Right cardiac atrium (tissue), 5 donors: ENCODE results near the gene RGS5. TPM values are rescaled to one million over a fixed set of nuclear protein-coding genes. Genes with fewer than 3 reads are reported as not detected.

ENCODE experiments used
- ATAC-seq, 2 donors: fragments of 200-7000 bp; cut with Tn5 transposase; one replicate each; pipeline versions ENCODE4 v1.8.0 to v1.9.1; 2020; ENCODE audit warnings: moderate library complexity in 2 of 2, mild to moderate bottlenecking in 1 of 2
- DNase-seq, 3 donors: peaks; one replicate each; pipeline ENCODE4 v3.0.0-alpha.2; 2020
- H3K27ac ChIP-seq: one replicate; pipeline ENCODE4 v1.5.1; 2013; ENCODE audit warnings: mild to moderate bottlenecking, low read length, control low read depth, moderate library complexity
- H3K27me3 ChIP-seq: one replicate; pipeline ENCODE4 v1.6.1; 2013; ENCODE audit not compliant: control insufficient read depth, insufficient read depth
- H3K4me1 ChIP-seq: one replicate; pipeline ENCODE4 v1.6.1; 2013; ENCODE audit warnings: low read length; ENCODE audit not compliant: control insufficient read depth, insufficient read depth
- H3K4me3 ChIP-seq: one replicate; pipeline ENCODE4 v1.5.1; 2013; ENCODE audit warnings: low read length, control low read depth
- H3K9me3 ChIP-seq: one replicate; pipeline ENCODE4 v1.6.1; 2013; ENCODE audit warnings: low read length; ENCODE audit not compliant: control insufficient read depth
- WGBS: extraction: QIAGEN DNeasy Blood & Tissue Kit; methylation state at CpG from one replicate; pipeline ENCODE4 v1.1.7; 2013; 5-methylcytosine and 5-hydroxymethylcytosine counted together
- intact Hi-C, 4 donors: fragments of 100-400 bp; cut with DNase I; formaldehyde crosslinking; loops; one replicate each; pipeline versions ENCODE4 v1.11.0 to v1.14.0; 2022 to 2023
- polyA plus RNA-seq: library from polyadenylated mRNA; stranded (reverse); fragments of 200-250 nt; gene quantifications from one replicate; pipeline ENCODE4 v1.2.3, GENCODE V29; 2013
- total RNA-seq, 4 donors: library from RNA; stranded (reverse); fragmentation: NEBNext Ultra II Directional; extraction: Animal tissue kit (Norgen Biotek cat#: 25700); gene quantifications; one replicate each; pipeline ENCODE4 v1.2.1, GENCODE V29; 2021
- donor health status: healthy with polysubstance abuse.
- donor health status: DM: no; HTN: yes; CAD: no.
- donor health status: DM: no; HTN: no; CAD: no.
- donor health status: DM: no; HTN: yes; CAD: no; lungs with severe emphysema.
- donor health status: DM: yes; HTN: yes; CAD: no.

Gene RGS5
- total and polyA plus RNA-seq, 5 donors: 60.4 to 188 (median 90.8) TPM

DNA sequence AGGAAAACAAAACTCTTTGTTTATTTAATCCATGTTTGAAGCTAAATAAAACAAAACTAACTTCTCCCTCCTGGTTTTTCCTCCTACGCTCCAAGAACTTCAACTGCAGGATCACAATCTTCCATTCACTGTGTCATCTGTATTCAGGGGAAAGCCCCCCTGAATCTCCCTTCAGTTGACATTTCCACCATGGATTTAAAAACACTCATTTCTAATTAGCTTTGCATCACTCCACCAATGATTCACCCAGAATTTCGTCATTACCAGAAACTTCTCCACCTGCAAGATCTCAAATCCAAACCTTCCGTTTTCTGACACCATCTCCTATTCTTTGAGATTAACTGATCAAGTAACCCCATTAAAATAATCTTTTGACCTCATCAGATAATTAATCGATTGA lies 10.9 kb upstream of the RGS5 start:
- intact Hi-C loops: no loop called here
- no peak overlapping the region for H3K27ac ChIP-seq
- 92% methylated on average over 4 of the region's 4 CpGs for WGBS
- H3K9me3 ChIP-seq: no peaks in the 10 kb centered on the region
- no peaks in the 10 kb centered on the region for H3K4me1 ChIP-seq
- ATAC-seq (no peak), DNase-seq (no peak)
- H3K4me3 ChIP-seq: no peak overlapping the region
- no peaks in the 10 kb centered on the region for H3K27me3 ChIP-seq

DNA sequence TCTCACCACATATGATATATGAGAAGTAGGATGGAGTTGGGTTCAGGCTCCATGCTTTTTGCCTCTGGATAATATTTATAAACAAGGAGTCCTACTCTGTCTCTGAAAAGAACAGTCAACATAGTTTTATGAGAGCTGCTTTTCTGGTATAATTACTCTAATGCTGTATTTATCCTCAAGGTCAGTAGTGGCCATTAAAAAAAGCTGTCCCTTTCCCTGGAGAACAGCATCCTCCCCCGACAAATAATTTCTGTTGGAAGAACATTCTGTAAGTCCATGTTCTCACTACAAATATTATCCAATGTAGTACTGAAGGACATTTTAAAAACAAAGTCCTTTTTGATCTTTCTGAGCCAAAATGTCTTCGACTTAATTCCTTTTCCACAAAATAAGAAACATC lies 9.0 kb upstream of the RGS5 start:
- H3K4me1 ChIP-seq: no peaks in the 10 kb centered on the region
- H3K9me3 ChIP-seq: no peaks in the 10 kb centered on the region
- DNase-seq (no peak), ATAC-seq (no peak)
- intact Hi-C loops: no loop called here
- H3K27ac ChIP-seq: no peak overlapping the region
- H3K4me3 ChIP-seq: no peak overlapping the region
- WGBS: 80% methylated on average over 2 of the region's 2 CpGs
- no peaks in the 10 kb centered on the region for H3K27me3 ChIP-seq

DNA sequence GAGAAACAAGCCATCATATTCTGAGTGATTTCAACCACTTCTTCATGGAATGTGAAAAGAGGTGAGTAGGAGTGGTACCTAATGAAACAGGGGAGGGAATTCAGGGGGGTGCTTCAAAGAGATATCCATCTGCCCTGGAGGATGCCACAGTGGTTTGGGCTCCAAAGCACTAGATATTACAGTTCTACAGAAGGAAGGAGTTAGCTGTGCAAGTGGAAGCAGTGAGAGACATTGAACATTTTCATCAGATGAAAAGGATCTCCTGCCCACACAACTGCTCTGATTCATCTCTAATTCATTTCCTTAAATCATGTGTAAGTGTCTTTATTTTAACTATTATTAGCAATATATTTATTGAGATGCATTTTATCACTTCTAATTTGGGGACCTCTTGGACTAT lies 2.8 kb upstream of the RGS5 start:
- H3K9me3 ChIP-seq: no peaks in the 10 kb centered on the region
- intact Hi-C loops: no loop called here
- no peak for ATAC-seq
- no peak for DNase-seq
- no peaks in the 10 kb centered on the region for H3K27me3 ChIP-seq
- H3K4me1 ChIP-seq: no peaks in the 10 kb centered on the region
- H3K4me3 ChIP-seq: no peak overlapping the region
- H3K27ac ChIP-seq: no peak overlapping the region

DNA sequence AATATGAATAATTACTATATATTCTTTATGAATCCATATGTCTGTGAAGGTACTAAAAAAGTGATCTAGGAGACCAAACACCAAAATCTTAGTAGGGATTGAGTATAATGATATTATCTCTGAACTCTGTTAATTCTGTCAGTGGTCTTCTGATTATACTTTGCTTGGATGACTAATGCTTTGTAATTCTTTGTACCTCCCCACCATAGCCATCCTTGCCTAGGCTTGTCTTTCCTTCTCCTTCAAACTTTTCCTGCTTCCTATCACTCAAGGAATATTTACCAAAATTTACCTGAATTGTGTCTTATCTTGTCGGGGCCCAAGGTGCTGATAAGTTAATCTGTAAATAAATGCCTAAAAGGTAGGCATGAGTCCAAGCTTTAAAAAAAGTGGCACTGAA lies 845 bp upstream of the RGS5 start:
- 66% methylated on average over 1 of the region's 1 CpG for WGBS
- no peak overlapping the region for H3K4me3 ChIP-seq
- H3K9me3 ChIP-seq: no peaks in the 10 kb centered on the region
- ATAC-seq (no peak), DNase-seq (no peak)
- no peak overlapping the region for H3K27ac ChIP-seq
- no peaks in the 10 kb centered on the region for H3K4me1 ChIP-seq
- H3K27me3 ChIP-seq: no peaks in the 10 kb centered on the region
- intact Hi-C loops: no loop called here

DNA sequence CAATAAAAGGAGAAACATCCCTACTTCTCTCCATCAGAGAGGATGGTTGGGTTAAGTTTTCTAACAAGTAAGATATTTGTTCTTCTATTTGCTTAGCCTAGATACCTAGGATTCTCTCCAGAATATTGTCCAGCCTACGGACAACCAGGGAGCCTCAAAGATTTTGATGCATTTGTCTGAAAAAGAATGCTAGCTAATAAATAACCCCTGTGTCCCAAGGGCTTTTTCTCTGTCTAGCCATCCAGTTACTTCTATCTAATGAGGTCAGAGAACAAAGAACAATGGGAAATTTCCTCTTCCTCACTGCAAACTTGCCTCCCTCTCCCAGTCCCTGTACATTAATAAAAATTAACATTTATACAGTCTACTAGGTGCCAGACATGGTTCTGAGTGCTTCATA lies 810 bp downstream of the RGS5 start:
- Histone ChIP-seq H3K4me3 (peak overlapping the region; percentile 36), H3K27ac (no peak overlapping the region), H3K4me1 (no peaks in the 10 kb centered on the region), H3K27me3 (no peaks in the 10 kb centered on the region), H3K9me3 (no peaks in the 10 kb centered on the region)
- ATAC-seq: no peak
- intact Hi-C loops: no loop called here
- 48% methylated on average over 1 of the region's 1 CpG for WGBS
- DNase-seq: no peak

DNA sequence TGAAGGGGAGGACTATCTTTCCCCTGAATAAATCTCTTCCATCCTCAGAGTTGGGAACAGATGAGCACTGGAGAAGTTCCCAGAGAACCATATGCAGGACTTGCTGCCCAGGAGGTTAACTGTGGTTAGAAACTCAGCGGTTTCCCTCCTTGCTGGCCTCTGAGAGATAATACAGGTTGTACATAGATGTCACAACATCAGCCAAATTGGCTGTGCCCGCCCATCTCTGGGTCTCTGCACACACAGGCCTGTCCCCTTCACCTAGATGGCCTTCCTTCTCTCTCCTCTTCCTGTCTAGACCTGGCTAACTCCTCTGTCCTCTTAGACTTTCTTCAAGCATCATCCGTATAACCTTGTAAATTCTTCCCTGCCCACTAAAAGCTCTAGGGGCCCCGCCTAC lies 5.7 kb downstream of the RGS5 start:
- Histone ChIP-seq H3K9me3 (no peaks in the 10 kb centered on the region), H3K27me3 (no peaks in the 10 kb centered on the region), H3K4me3 (no peak overlapping the region), H3K27ac (peak overlapping the region; percentile 45), H3K4me1 (peaks cover 2% of the 10 kb centered on the region)
- ATAC-seq (no peak), DNase-seq (no peak)
- intact Hi-C loops: no loop called here
- WGBS: 61% methylated on average over 4 of the region's 4 CpGs

DNA sequence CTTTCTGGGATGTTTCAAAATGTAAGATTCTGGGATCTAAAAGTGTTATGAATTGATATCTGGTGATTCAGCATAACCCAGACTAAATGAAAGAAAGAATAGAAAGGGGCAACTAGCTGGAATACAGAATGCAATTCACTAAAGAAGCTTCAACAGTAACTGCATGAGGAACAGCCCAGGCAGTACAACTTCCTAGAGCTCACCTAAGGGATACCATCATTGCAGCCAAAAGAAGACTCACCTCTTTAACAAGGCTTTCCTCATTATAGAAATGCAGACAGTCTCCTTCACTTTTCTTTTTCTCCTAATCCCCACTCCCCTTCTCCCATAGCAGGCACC lies 6.3 kb downstream of the RGS5 start:
- Histone ChIP-seq H3K4me3 (no peak overlapping the region), H3K27ac (no peak overlapping the region), H3K4me1 (peaks cover 2% of the 10 kb centered on the region), H3K27me3 (no peaks in the 10 kb centered on the region), H3K9me3 (no peaks in the 10 kb centered on the region)
- DNase-seq: no peak
- intact Hi-C loops: no loop called here
- peak; percentile 29 to 43 for ATAC-seq

DNA sequence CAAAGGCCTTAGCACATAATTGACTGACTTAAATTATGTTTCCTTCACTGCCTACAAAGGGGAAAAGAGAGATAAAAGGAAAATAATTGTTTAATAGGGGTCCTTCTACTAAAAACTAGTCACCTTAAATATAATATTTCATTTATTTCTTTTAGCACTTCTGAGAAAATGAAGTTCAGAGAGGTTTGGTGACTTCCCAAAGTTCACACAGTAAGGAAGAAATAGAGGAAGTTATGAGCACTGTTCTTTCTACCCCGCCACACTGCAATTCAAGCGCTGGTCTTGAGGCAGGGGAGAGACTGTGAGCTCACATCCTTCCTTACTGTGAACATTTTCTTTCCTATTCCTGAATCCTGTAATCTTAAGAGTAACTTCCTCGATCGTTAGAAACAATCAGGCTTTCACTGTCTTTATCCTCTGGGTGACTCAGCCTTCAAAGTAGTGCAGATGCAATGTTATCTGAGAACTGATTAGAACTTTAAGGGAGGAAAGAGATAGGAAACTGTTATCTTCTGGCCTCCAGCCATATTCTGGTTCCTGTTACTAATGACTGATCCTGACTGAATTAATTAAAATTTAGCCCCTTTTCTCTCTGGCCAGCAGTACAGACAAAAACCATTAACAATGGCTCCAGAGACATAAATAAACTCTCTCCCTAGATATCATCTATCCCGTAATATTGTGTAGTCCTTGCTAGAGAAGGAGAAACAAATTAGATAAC lies 6.8 kb downstream of the RGS5 start:
- WGBS: 22% methylated on average over 5 of the region's 5 CpGs
- no peaks in the 10 kb centered on the region for H3K9me3 ChIP-seq
- peak in 2 of 3 donors; percentile 23 to 47 for DNase-seq
- H3K4me3 ChIP-seq: no peak overlapping the region
- peak; percentile 91 to 98 for ATAC-seq
- intact Hi-C loops: no loop called here
- peaks cover 2% of the 10 kb centered on the region for H3K4me1 ChIP-seq
- no peak overlapping the region for H3K27ac ChIP-seq
- H3K27me3 ChIP-seq: no peaks in the 10 kb centered on the region

DNA sequence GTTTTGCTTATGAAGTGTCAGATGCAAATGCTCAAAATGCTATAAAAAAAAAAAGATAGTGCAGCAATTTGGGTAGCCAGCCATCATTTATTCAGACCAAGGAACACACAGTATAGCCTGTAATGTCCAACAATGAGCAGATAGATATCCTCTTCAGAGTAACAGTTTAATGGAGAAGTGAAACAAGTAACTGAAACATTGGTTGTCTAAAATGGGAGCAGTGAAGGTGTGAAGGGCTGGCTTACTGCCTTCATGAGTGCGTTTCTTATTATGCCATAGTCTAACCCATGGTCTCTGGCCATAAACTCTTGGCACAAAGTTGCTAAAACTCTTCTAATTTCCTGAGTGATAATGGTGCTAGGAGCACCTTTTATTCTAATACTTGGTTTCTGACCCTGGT lies 11.4 kb downstream of the RGS5 start:
- no peak overlapping the region for H3K27ac ChIP-seq
- no peak for ATAC-seq
- 81% methylated on average over 1 of the region's 1 CpG for WGBS

DNA sequence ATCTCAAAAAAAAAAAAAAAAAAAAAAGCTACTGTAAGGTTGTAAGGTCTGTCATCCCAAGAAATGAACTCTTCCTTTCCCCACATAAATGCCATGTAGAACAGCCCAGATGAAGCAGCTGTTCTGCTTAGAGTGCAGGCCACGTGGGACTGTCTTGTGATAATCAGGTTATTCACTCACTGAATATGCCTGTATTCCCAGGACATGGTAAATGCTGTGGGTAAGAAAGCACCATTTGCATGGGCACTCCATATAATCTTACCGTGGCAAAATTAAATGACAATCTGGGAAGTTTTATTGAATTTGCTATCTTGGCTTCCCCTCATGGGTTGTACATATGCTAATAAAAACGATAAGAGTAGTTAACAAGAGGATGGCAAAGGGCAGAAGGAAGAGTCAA lies 13.8 kb downstream of the RGS5 start:
- Histone ChIP-seq H3K27ac (no peak overlapping the region), H3K4me1 (no peaks in the 10 kb centered on the region), H3K9me3 (no peaks in the 10 kb centered on the region), H3K27me3 (peaks cover 2% of the 10 kb centered on the region), H3K4me3 (no peak overlapping the region)
- ATAC-seq (no peak), DNase-seq (no peak)
- intact Hi-C loops: no loop called here
- WGBS: 74% methylated on average over 3 of the region's 3 CpGs

More for the DNA sequence above, 11.4 kb downstream of the RGS5 start:
- Histone ChIP-seq H3K27me3 (no peaks in the 10 kb centered on the region), H3K4me3 (no peak overlapping the region), H3K9me3 (no peaks in the 10 kb centered on the region), H3K4me1 (peaks cover 2% of the 10 kb centered on the region)
- intact Hi-C loops: no loop called here
- no peak for DNase-seq

DNA sequence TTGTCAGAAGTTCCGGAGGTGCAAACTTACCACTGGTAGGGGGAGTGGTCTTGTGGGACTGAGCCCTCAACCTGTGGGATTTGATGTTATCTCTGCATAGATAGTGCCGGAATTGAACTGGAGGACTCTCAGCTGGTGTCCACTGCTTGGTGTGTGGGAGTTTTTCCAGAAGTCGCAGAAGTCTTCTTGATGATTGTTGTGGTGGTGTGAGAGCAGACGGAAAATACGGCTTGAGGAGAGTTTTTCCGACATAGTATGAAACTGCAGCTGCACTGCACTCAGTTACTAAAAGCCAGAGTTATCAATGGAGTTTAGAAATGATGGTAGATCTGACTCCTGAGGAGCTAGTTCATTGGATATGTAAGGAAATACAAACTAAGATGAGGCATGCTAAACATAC lies 14.9 kb downstream of the RGS5 start:
- no peaks in the 10 kb centered on the region for H3K9me3 ChIP-seq
- no peak overlapping the region for H3K4me3 ChIP-seq
- no peak for DNase-seq
- peak overlapping the region; percentile 9 for H3K27ac ChIP-seq
- WGBS: 49% methylated on average over 6 of the region's 6 CpGs
- intact Hi-C loops: no loop called here
- H3K4me1 ChIP-seq: no peaks in the 10 kb centered on the region
- H3K27me3 ChIP-seq: peaks cover 2% of the 10 kb centered on the region
- no peak for ATAC-seq

DNA sequence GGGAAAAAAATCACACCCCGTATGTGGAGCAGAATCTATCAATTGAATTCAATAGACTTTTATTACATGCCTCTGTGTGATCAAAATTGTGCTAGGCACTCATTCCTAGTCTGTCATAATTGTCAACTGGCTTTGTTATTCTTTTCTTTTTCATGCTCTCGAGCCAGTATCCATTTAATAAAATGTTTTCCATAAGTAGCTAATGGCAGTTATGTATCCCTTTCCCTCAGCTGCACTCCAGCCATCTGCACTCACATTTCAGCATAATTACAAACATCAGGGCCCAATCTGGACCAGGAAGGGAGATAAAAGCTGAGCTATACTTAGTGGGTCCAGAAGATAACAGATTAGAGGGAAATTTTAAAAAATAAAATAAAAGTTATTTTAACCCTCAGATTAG lies 15.9 kb downstream of the RGS5 start:
- Histone ChIP-seq H3K4me1 (no peaks in the 10 kb centered on the region), H3K9me3 (no peaks in the 10 kb centered on the region), H3K27ac (no peak overlapping the region), H3K4me3 (no peak overlapping the region), H3K27me3 (peaks cover 2% of the 10 kb centered on the region)
- ATAC-seq: no peak
- WGBS: 63% methylated on average over 2 of the region's 2 CpGs
- intact Hi-C loops: no loop called here
- no peak for DNase-seq
